Hematopoietic multipotent progenitor cell treated with erythropoietin and hydrocortisone succinate and interleukin-3 and kit ligand, for 6 days (in vitro differentiated cells): ENCODE data around the gene CD28.

Experiments
- DNase-seq: peaks from one replicate; pipeline ENCODE4 v3.0.0-alpha.2; 2015

The CD28 gene

GRCh38 chr2:203719456-203720410, 13.3 kb downstream of the CD28 start:
- no peak for DNase-seq

DNA sequence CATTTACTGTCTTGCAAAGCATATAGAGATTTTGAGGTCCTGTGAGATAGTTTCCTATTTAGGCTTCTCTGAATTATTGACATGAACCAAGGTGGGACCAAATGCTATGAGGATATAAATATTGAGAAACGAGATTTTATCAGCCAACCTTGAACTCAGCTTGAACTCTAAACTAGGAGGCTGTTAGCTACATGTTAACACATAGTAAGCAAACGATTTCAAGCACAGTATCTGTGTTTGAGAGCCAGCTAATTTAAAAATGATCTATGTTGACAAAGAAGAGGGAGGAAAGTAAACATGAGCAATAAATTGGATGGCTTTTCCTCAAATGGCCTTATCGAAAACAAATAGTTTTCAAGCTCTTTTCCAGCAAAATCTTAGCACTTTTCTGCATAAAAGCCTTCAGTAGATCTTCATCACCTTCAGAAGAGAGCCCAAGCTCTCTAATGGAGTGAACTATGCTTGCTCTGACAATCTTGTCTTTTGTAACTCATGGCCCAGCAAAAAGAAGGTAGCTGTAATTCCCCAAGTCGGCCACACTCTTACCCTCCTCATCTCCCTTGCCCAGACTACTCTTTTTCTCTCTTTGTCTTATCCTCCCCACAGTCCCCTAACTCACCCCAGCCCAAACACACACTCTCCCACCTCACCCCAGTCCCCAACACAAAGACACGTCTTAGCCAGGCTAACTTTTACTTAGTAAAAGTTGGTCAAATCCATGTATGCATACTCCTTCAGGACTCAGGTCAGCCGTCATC, 14.7 kb downstream of the CD28 start:
- no peak for DNase-seq

GRCh38 chr2:203721781-203722300, 15.4 kb downstream of the CD28 start:
- no peak for DNase-seq

DNA sequence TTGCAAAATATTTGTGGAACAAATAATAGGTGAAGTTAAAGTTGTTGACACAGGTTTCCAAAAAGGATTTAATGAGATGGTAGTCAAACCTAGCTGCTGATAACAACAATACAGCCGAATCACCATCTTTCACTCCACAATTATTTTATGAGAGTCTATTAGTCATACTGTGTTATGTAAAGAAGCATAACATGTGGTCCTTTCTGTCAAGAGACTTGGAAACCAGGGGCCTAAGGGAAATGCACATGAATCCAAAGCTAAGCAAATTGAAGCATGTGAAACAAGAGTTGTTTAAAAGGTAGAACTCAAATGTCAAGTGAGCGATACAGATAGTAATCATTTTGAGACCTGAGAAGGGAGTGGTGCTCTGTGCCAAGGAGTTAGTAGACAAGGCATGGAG, 16.0 kb downstream of the CD28 start:
- DNase-seq = no peak

DNA sequence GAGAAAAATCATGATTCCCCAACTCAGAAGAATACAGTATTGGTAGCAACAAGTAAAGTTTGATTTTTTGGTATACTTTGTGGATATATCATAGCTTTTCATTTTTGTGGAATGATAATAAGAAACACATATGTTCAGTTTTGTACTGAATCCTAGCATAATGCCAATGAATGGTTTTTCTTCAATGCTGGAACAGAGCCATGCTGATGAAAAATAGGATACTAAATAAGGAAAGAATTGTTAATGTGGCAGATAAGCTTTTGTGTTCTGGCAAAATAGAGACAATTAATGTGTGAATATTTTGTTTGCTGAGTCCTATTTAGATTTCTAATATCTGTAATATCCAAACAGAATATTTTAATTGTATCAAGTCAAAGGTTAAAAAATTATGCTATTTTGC, 21.9 kb downstream of the CD28 start:
- no peak for DNase-seq

DNA sequence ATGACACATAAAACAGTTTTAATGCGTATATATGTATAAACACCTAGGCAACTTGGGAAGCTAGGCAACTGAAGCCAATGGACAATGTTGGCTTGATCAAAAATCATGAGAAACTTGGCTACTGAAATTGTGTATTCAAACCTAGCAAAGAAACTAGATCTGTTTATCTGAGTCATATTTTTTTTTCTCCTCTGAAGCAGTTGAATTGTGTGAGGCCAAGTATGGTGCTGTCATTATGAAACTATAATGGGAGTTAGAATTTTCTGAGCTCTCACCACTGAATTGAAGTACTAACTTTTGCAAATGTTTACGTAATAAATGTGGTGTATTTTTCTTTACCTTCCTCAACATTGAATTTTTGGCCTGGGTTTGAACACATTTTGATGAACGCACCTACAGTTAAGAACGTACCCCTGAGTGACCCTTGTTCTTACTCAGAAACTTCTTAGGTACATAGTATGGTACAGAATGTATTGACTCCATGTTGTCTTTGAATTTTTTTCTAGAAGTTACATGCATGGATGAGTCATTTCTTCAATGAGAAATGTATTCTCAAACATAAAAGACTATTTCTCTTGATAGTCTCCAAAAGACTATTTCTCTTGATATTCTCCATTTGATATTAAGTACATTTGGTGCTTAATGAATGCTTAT, 23.8 kb downstream of the CD28 start:
- DNase-seq = no peak

DNA sequence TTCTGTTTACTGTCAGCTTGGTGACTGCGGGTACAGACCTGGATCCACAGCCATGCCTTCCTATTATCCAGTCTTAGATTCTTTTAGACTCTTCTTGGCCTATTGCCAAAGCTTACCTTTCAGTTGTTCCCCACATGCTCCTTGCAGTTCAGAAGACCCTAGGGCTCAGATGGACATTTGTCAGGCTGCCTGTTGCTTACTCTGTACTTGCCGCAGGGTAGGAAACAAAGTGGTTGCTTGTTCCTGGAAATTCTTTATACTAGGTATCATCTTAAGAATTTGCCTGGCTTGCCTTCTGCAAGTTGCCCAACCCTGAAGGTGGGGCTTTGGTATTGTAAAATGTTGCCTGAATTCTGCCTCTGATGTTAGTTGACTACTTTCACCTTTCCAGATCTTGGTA, 24.4 kb downstream of the CD28 start:
- no peak for DNase-seq

DNA sequence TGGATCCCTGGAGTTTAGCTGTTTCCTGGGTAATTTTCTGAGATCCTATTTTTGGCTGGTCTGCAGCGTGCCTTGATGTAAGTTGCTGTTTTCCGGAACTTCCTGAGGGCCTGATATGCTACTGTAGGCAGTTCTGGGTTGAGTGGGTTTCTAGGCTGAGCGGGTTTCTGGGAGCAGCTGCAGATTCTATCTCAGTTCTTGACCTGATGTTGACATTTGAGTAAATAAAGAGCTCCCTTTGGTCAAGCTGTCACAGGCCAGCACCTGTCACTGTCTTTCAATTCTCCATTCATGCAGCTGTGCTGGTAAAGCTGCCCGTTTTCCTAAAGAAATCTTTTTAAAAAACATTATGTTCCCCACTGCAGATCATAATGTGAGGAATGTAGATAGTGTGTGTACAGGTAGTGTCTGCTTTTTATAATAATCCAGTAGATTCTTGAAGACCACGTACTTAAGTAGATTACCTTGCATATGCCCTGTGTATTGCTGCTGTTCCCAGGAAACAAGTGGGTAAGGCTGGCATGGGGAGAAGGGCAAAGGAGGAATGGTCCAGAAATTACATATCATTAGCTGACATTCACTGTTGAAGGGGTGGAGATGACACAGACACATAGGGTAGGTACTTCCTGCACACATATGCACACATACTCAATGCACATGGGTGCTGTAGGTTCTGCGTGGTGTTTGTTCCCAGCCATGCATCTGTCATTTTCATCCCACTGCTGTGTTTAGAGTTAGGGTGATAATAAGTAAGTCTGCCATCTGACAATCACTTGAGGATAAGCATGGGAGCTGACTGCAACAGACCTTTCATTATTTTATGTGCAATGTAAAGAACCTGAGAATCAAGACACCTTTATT, 25.9 kb downstream of the CD28 start:
- no peak for DNase-seq

DNA sequence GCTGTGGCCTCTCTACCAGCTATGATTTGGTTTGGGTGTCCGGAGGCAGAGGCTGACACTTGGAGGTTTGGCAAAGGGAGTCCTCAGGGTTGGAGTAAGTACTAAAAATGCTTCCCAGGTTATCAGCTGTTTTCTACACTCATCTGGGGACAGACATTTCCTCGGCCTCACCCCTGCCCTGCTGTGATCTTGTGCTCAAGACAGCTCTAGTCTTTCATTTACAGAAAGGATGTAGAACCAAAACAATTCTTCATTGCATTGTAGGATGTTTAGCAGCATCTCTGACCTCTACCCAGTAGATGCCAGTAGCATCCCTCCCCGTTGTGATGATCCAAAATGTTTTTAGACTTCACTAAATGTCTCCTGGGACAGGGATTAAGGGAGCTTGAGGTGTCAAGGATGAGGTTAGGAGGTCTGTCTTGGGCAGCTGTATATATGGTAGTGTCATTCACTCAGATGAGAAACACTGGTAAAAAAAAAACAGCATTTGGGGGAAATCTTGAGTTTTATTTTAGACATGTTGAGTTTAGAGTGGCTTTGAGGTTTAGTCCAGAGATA, 26.6 kb downstream of the CD28 start:
- no peak for DNase-seq

DNA sequence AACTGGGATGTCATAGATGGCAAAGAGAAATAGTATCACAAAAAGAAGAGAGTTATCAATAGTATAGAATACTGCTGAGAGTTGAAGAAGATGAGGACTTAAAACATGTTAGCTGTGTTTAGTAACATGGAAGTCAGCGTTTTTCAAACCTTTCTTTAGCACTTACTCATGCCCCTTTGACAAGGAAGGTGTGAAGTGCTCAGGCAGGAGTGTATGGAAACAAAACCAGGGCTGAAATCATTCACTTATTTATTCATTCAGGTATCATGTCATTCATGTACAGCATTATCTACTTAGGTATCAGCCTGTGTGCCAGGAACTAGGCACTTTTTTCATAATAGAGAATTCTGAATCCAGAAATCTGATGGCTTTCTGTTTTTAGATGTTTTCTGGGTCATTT, 27.2 kb downstream of the CD28 start:
- DNase-seq = no peak

- no peak for DNase-seq
Observed at GRCh38 chr2:203734276-203734983, 28.0 kb downstream of the CD28 start.

- DNase-seq = no peak
Observed at GRCh38 chr2:203737360-203737759, 30.9 kb downstream of the CD28 start.

- no peak for DNase-seq
Observed at GRCh38 chr2:203739351-203739750, 32.9 kb downstream of the CD28 start.

- no peak for DNase-seq
Observed at GRCh38 chr2:203740871-203741281, 34.4 kb downstream of the CD28 start.

DNA sequence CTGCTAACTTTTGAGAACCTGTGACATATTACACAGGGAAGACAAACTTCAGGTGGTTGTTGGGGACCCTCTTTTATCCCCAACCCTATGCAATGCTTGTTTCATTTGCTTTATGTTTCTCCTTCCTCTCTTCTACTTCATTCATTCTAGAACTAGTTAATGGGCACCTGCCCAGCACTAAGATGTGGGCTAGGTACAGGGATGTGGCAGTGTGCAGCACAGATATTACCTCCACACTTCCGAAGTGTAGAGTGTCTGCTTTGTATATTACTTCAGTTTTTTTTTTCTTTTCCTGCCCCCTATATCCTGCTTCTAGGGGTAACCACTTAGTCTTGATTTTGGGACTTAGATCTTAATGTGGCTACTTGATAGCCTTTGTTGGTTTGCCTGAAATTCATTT, 35.1 kb downstream of the CD28 start:
- no peak for DNase-seq

GRCh38 chr2:203743441-203743981, 37.1 kb downstream of the CD28 start:
- DNase-seq = no peak

- DNase-seq = no peak
Observed at GRCh38 chr2:203744091-203744490, 37.7 kb downstream of the CD28 start.

DNA sequence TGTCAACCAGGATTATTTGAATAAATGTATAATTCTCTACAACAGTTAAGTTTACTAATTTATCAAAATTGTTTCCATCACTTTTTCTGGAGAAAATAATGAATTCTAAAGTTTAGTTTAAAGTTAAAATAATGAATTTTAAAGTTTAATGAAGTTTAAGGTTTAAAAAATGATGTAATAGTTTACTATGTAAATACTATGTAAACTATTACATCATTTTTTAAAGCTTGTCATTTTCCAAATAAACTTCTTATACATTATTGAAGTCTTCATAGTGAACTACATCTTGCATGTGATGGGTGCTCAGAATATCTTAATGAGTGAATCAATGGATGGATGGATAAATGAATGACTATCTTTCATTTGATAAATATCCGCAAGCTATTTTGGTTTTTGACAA, 38.8 kb downstream of the CD28 start:
- no peak for DNase-seq

DNA sequence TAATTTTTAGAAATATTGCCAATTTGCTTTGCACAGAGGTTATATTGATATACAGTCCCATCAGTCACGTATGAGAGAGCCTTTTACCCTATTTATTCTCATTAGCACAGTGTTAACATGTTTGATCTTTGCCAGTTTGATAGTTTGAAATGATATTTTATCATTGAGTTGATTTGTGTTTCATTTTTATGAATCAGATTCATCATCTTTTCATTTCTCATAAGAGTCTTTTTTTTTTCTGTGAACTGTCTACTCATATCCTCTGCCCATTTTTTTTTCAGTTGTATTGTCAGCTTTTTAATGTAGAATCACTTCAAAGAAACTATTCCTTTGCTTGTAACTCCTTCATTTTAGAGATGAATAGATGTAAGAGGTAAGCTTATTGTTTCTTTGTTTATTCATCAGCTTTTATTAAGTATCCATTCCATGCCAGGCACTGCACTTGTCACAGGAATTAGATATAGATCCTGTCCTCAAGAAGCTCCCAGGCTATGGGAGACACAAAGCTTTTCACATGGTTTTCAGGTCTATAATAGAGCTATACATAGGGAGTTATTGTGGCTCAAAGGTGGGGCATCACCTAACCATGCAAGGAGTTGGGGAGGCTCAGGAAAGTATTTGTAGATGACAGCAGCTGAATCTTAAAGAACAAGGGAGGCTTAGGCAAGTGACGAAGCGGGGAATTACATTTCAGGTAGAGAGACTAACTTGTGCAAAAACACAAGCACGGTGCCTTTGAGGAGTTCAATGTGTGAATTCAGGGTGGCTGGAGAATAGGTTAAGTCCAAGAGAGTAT, 42.1 kb downstream of the CD28 start:
- no peak for DNase-seq
